GM12801 (cell line): Measurements from ENCODE around the gene LIF.

Experiments used
- CTCF ChIP-seq: IDR thresholded peaks from one replicate; pipeline ENCODE4 v1.5.1; 2011; ENCODE audit warnings: control low read depth; ENCODE audit not compliant: insufficient read length; ENCODE audit errors: extremely low read depth

The LIF gene

GRCh38 chr22:30245181-30245984 is 1.2 kb downstream of the LIF start:
- TF ChIP-seq CTCF = no peak

- TF ChIP-seq CTCF = no peak
These were observed 1.9 kb downstream of the LIF start for GRCh38 chr22:30244641-30245040.

GRCh38 chr22:30244066-30244465 is 2.5 kb downstream of the LIF start:
- no peak for TF ChIP-seq CTCF

- TF ChIP-seq CTCF = no peak
These were observed 2.9 kb downstream of the LIF start for GRCh38 chr22:30243661-30244060.

GRCh38 chr22:30241576-30242371 is 4.8 kb downstream of the LIF start:
- no peak for TF ChIP-seq CTCF

- no peak for TF ChIP-seq CTCF
These were observed 5.8 kb downstream of the LIF start for GRCh38 chr22:30240541-30241417.
